KBM-7 (cell line): ENCODE measurements around the gene DOCK3.
"Not testable (repeated sequence)": the region's sequence is repeated elsewhere in the genome, so short reads cannot be mapped to it uniquely, and the experiment has no call there.

Experiments
- DNase-seq: peaks from one replicate; pipeline ENCODE4 v3.0.0-alpha.2; 2015
- in situ Hi-C: fragments of 300-500 bp; cut with MboI; formaldehyde crosslinking; loops from 2 replicates; pipeline ENCODE4 v1.14.3; 2020; ENCODE audit warnings: low sequenced_read_pairs, low pct_unique_long_range_greater_than_20kb, mixed read lengths

DOCK3 gene

DNA sequence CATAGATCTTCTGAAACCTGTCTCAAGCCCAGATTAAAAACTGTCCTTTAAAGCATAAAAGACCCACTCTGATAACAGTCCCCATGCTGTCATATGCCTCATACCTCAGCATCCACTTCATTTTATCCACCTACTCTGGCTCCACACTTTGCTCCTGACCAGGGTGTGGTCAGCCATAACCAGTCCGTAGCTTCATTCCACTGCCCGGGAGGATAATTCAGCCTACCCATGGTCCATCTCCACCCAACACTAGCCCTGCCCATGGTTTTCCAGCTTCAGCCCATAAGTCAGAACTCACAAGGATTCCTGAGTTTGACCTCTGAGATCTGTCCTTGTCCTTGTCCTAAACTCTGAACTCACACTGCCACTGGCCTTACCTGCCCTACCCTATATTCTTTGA is 448.2 kb downstream of the DOCK3 start:
- in situ Hi-C loops: no loop called here

GRCh38 chr3:51123531-51123930 is 448.8 kb downstream of the DOCK3 start:
- no peak for DNase-seq
- in situ Hi-C loops: no loop called here

More for the DNA sequence above, 448.2 kb downstream of the DOCK3 start:
- no peak for DNase-seq

DNA sequence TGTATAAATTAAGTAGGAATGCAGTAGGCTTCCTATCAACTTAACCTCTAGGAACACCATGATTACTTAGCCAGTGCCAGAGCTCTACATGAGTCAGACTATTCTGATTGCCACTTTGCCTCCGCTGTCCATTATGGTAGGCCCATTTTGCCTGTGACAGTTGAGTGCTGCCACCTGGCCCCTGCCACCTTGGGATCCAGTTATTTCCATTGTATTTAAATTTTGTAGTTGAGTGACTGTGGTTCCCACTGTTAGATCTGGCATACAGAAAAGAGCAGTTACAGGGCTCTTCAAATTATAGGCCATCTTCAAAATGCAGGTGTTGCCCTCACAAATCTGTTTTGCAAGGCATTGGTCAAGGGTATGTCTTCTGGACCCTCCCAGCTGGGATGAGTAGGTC is 456.9 kb downstream of the DOCK3 start:
- in situ Hi-C loops, DNase-seq: not testable (repeated sequence)

DNA sequence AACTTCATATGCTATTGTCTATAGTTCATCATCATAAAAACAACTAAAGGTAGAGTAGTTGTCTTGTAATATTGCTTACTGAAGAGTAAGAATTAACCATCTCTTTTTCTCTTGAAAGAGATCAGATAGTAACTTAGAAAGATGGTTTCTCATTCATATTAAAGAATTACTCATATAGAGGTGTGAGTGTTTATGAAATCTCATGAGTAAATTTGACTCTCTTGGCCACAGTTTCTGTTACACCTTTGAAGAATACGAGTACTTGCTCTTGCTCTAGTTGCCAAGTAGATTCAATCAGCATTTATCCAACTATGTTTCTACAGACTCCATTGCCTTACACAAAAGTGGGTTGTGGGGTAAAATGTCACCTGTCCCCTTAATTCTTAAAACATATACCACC is 463.0 kb downstream of the DOCK3 start:
- in situ Hi-C loops: no loop called here
- no peak for DNase-seq

DNA sequence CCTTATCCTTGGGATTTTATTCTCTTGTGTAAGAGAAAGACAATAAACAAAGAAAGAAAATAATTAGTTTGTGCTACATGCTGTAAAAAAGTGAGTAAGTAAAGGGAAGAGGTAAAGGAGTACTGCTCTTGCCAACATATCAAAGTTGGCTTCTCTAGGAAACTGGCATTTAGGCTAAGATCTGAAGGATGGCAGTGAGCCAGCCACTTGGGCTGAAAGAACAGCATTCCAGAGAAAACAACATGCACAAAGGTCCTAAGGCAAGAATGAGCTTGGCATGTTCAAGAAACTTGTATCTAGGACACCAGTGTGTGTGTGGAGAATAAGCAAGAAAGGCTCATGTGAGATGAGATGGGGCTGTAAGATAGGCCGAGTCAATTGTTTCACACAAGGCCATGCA is 464.9 kb downstream of the DOCK3 start:
- in situ Hi-C loops: no loop called here
- DNase-seq: no peak

DNA sequence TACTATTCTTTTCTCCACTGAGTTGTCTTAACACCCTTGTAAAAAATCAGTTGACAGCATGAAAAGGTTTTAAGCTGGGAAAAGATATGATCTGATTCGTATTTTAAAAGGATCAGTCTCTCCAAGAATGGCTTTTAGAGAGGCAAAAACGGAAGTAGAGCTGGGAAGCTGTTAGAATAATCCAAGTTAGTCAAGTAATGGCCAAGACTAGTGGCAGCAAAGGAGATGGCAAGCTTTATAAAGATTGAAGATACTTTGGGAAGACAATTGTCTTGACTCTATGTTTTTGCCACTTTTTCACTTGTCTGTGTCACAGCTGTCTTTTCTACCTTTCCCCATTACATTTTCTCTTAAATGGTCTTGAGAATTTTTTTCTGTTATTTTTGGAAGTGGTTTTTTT is 466.8 kb downstream of the DOCK3 start:
- no peak for DNase-seq
- in situ Hi-C loops: no loop called here

DNA sequence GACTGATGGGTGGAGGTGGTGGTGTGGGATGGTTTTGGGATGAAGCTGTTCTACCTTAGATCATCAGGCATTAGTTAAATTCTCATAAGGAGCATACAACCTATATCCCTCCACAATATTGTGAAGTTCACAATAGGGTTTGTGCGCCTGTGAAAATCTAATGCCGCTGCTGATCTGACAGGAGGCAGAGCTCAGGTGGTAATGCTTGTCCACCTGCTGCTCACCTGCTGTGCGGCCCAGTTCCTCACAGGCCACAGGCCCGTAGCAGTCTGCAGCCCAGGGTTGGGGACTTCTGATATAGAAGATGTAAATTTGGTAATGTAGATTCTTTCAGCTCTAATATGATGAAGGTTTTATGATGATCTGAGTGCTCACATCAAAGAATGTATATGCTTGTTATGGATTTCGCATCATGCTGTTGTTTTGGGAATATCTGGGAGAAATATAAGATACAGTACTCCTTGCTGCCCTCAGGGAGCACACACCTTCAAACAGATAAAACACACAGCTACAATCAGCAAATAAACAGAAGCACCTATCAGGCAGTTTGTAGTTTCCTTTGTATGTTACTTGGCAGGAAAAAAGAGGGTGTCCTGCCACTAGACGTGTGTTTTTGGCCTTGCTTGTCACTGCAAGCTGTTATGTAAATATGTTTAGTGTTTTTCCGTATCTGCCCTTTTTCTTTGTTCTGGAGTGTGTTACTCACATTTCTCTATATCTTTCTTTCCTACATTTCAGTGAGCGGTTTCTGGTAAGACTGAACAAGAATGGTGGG is 471.3 kb downstream of the DOCK3 start:
- no peak for DNase-seq
- in situ Hi-C loops: no loop called here

DNA sequence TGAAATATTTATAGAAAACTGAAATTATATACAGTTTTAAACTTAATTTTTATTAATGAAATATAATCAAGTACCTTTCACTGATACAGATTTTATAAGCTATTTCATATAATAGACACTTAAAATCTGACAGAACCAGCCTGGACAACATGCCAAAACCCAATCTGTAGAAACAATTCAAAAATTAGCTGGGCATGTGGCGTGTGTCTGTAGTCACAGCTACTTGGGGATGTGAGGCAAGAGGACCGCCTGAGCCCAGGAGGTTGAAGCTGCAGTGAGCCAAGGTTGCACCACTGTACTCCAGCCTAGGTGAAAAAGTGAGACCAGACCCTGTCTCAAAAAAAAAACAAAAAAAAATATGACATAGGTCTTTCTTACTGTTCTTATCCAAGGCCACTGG is 472.1 kb downstream of the DOCK3 start:
- in situ Hi-C loops: no loop called here

DNA sequence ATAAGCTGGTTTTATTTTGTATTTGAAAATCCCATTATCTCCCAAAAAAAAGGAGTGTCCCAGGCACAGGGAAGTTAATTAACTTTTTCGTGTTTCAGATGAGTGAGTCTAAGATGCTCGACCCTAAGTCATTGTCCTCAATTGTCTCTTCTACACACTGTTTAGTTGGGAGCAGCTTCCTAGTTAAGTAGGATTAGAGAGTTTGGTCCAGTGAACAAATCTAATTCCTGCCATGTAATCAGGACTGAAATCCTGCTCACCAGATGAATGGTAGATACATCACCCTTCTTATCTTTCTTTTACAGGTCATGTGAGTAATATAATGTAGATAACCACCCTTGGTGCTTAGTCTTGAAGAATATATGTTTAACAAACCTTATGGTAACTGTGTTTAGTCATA is 481.4 kb downstream of the DOCK3 start:
- in situ Hi-C loops: no loop called here
- no peak for DNase-seq

More for the DNA sequence above, 472.1 kb downstream of the DOCK3 start:
- no peak for DNase-seq

GRCh38 chr3:51163051-51163450 is 488.3 kb downstream of the DOCK3 start:
- no peak for DNase-seq

DNA sequence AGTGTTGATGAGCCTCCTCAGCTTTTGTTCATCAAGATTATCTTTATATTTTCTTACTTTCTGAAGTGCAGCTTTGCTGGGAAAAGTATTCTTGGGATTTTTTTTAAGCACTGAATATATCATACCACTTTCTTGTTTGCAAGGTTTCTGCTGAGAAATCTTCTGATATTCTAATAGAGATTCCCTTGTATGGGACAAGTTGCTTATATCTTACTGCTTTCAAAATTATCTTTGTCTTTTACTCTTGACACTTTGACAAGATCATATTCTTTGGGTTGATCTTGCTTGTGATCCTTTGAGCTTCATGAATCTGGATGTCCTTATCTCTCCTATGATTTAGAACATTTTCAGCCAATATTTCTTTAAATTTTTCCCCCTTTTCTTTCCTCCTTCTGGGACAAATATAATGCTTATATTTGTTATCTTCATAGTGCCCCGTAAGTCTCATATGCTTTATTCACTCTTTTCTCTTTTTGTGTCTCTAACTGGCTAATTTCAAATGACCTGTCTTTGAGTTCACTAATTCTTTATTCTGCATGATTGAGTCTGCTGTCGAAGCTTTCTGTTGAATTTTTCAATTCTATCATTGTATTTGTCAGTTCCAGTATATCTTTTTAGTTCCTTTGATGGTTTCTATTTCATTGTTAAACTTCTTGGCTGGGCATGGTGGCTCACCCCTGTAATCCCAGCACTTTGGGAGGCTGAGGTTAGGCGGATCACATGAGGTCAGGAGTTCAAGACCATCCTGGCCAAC is 499.0 kb downstream of the DOCK3 start:
- no peak for DNase-seq
- in situ Hi-C loops: no loop called here

More at GRCh38 chr3:51163051-51163450, 488.3 kb downstream of the DOCK3 start:
- in situ Hi-C loops: no loop called here

DNA sequence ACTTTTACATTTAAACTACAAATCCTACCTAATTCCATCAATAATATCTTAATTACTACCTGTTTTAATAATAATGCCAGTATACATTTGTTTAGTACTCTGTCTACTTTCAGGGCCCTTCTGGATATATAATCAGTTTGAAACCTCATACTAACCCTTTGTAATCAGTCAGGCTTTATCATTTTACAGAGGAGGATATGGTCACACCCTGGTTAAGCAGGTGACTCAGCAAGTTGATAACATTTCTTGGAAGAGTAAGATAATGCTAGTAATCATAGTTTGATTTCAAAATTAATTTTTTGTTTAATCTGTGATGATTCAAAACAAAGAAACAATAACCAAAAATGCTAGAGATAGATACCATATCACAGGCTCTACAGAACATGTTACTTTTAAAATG is 502.2 kb downstream of the DOCK3 start:
- DNase-seq: no peak
- in situ Hi-C loops: no loop called here

- in situ Hi-C loops: not testable (repeated sequence)
These were observed 511.7 kb downstream of the DOCK3 start for GRCh38 chr3:51186446-51186845.

DNA sequence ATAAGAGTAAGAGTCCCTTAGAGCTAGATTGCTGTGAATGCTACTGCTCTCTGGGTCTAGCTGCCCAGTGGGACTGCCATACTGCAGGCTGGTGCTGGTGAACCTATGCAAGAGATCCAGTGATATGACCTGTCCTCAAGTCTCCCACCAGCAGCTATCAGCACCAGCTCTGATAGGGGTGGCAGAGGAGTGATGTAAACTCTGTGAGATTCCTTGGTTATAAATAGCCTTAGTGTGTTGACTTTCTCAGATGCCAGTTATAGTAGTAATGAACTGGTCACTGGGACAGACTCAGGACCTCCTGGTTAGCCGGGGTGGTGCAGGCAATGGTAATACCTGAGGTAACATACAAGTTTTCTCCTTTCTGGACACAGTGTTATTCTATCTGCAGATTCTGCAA is 515.5 kb downstream of the DOCK3 start:
- DNase-seq: no peak
- in situ Hi-C loops: no loop called here

More at GRCh38 chr3:51186446-51186845, 511.7 kb downstream of the DOCK3 start:
- DNase-seq: not testable (repeated sequence)

DNA sequence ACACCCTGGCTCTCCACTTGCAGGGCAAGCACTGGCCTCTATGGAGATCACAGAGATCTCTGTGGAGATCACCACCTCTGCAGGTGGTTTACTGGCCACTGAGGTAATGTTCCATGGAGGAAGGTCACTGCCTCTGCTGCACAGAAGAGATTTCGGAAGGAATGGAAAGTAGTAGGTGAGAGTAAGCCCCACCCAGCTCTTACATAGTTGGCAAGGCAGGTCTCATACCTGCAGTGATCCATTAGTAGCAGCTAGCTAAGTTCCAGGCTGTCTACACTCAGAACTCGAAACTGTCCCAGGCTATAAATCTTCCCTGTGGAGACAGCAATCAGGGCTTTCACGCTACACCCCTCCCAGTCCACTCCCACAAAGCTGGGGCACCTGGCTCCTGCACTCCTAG is 516.1 kb downstream of the DOCK3 start:
- in situ Hi-C loops: no loop called here
- no peak for DNase-seq

DNA sequence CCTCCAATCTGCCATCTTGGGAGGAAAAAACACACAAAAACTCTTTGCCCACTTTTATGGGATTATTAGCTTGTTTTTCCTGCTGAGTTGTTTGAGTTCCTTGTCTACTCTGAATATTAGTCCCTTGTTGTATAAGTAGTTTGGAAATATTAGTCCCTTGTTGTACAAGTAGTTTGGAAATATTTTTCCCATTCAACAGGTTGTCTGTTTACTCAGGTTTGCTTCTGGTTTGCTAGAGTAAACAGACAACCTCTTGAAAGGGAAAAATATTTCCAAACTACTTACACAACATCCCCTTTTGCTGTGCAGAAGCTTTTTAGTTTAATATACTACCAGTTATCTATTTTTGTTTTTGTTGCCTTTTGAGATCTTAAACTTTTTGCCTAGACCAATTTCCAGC is 517.0 kb downstream of the DOCK3 start:
- no peak for DNase-seq
- in situ Hi-C loops: no loop called here

GRCh38 chr3:51198477-51198876 is 523.8 kb downstream of the DOCK3 start:
- DNase-seq: no peak
- in situ Hi-C loops: no loop called here

DNA sequence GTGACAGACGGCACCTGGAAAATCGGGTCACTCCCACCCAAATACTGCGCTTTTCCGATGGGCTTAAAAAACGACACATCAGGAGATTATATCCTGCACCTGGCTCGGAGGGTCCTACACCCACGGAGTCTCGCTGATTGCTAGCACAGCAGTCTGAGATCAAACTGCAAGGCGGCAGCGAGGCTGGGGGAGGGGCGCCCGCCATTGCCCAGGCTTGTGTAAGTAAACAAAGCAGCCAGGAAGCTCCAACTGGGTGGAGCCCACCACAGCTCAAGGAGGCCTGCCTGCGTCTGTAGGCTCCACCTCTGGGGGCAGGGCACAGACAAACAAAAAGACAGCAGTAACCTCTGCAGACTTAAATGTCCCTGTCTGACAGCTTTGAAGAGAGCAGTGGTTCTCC is 524.6 kb downstream of the DOCK3 start:
- in situ Hi-C loops, DNase-seq: not testable (repeated sequence)

GRCh38 chr3:51216291-51216690 is 541.6 kb downstream of the DOCK3 start:
- DNase-seq: no peak
- in situ Hi-C loops: no loop called here

DNA sequence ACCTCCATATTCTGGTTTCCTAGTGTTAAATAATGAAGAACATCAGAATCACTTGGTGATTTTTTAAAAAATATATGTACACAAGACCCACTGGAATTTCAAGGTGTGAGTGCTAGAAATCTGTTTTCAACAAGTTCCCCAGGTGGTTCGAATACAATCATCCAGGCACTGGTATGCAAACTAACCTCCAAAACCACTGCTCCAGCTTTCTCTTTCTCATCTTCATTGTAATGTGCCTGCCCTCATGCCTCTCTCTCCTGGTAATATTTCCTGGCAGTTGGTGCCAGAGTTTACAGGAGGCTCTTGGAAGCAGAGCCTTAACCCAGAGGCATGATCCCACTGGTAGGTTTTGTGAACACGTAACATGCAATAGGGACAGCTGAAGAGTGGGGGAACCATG is 547.2 kb downstream of the DOCK3 start:
- in situ Hi-C loops: no loop called here

GRCh38 chr3:51224283-51224682 is 549.6 kb downstream of the DOCK3 start:
- in situ Hi-C loops: no loop called here
- DNase-seq: no peak

More for the DNA sequence above, 547.2 kb downstream of the DOCK3 start:
- DNase-seq: no peak
